CD14-positive monocyte (primary cell): Measurements from ENCODE around the gene SMAD6. TPM values are rescaled to one million over a fixed set of nuclear protein-coding genes. Genes with fewer than 3 reads are reported as not detected.

ENCODE experiments used
- DNase-seq, 3 donors: peaks; one replicate each; pipeline ENCODE4 v3.0.0-alpha.2; 2011 to 2022
- H2AFZ ChIP-seq: 2 replicates; pipeline ENCODE4 v1.6.0; 2012; ENCODE audit warnings: mild to moderate bottlenecking, low read depth, low read length, inconsistent platforms; ENCODE audit not compliant: insufficient read depth, poor library complexity, severe bottlenecking
- H3K27ac ChIP-seq, 2 donors: 1 replicate in 1 of 2; 2 replicates in 1 of 2; pipeline ENCODE4 v1.5.1; 2012 to 2013; ENCODE audit warnings: low read length in 2 of 2, control low read depth in 1 of 2, inconsistent platforms in 1 of 2, low read depth in 1 of 2, mild to moderate bottlenecking in 1 of 2
- H3K27me3 ChIP-seq, 2 donors: one replicate each; pipeline versions ENCODE4 v1.6.0 to v1.6.1; 2011 to 2013; ENCODE audit warnings: low read length in 2 of 2; ENCODE audit not compliant: control insufficient read depth in 2 of 2, insufficient read depth in 2 of 2
- H3K36me3 ChIP-seq, 2 donors: replicated peaks in 1 of 2; 1 replicate in 1 of 2; 2 replicates in 1 of 2; pipeline versions ENCODE4 v1.5.1 to v1.6.1; 2012 to 2013; ENCODE audit warnings: low read length in 2 of 2, control low read depth in 1 of 2, inconsistent platforms in 1 of 2, mild to moderate bottlenecking in 1 of 2; ENCODE audit not compliant: insufficient read depth in 2 of 2, control insufficient read depth in 1 of 2
- H3K4me1 ChIP-seq, 2 donors: 1 replicate in 1 of 2; 2 replicates in 1 of 2; pipeline versions ENCODE4 v1.5.1 to v1.6.1; 2012 to 2013; ENCODE audit warnings: low read length in 2 of 2, control low read depth in 1 of 2, inconsistent platforms in 1 of 2, mild to moderate bottlenecking in 1 of 2, moderate library complexity in 1 of 2; ENCODE audit not compliant: insufficient read depth in 2 of 2, control insufficient read depth in 1 of 2
- H3K4me2 ChIP-seq: replicated peaks from 2 replicates; pipeline ENCODE3; 2012; ENCODE audit warnings: low read length, moderate library complexity, mild to moderate bottlenecking; ENCODE audit not compliant: poor library complexity, severe bottlenecking; ENCODE audit errors: extremely low read depth
- H3K4me3 ChIP-seq, 3 experiments: fragments of 200-600 bp in 1 of 3; sonication (generic) in 1 of 3; replicated peaks in 1 of 3; 1 replicate in 2 of 3; 2 replicates in 1 of 3; pipeline ENCODE4 v1.5.1; 2011 to 2013; ENCODE audit warnings: low read length in 3 of 3, mild to moderate bottlenecking in 3 of 3, control low read depth in 2 of 3, low read depth in 2 of 3, inconsistent platforms in 1 of 3, moderate library complexity in 1 of 3
- H3K79me2 ChIP-seq: 2 replicates; pipeline ENCODE4 v1.6.0; 2012; ENCODE audit warnings: mild to moderate bottlenecking, control low read depth, inconsistent platforms, low read length, moderate library complexity; ENCODE audit not compliant: insufficient read depth
- H3K9ac ChIP-seq: 2 replicates; pipeline ENCODE4 v1.6.0; 2017; ENCODE audit warnings: low read length, mild to moderate bottlenecking; ENCODE audit not compliant: insufficient read depth, poor library complexity, severe bottlenecking
- H3K9me3 ChIP-seq, 2 donors: replicated peaks in 1 of 2; 1 replicate in 1 of 2; 2 replicates in 1 of 2; pipeline versions ENCODE4 v1.5.1 to v1.6.1; 2012 to 2013; ENCODE audit warnings: low read length in 2 of 2, control low read depth in 1 of 2; ENCODE audit not compliant: control insufficient read depth in 1 of 2, insufficient read depth in 1 of 2
- H4K20me1 ChIP-seq: 2 replicates; pipeline ENCODE4 v1.6.0; 2012; ENCODE audit warnings: mild to moderate bottlenecking, low read length, control low read depth, moderate library complexity; ENCODE audit not compliant: insufficient read depth
- H3K27ac Mint-ChIP-seq, 7 donors: one replicate each; pipeline ENCODE4 v1.8.0; 2020; ENCODE audit warnings: mild to moderate bottlenecking in 7 of 7, mixed read lengths in 7 of 7, moderate library complexity in 6 of 7, inconsistent platforms in 2 of 7
- H3K27me3 Mint-ChIP-seq, 3 donors: one replicate each; pipeline ENCODE4 v1.8.0; 2021 to 2022; ENCODE audit warnings: low read depth in 3 of 3, mild to moderate bottlenecking in 3 of 3, mixed read lengths in 3 of 3, moderate library complexity in 3 of 3, inconsistent platforms in 1 of 3
- H3K36me3 Mint-ChIP-seq, 2 donors: one replicate each; pipeline ENCODE4 v1.8.0; 2020; ENCODE audit warnings: mixed read lengths in 2 of 2, inconsistent platforms in 1 of 2, mild to moderate bottlenecking in 1 of 2
- H3K4me1 Mint-ChIP-seq: one replicate; pipeline ENCODE4 v1.8.0; 2020; ENCODE audit warnings: mild to moderate bottlenecking, mixed read lengths
- H3K4me3 Mint-ChIP-seq, 2 donors: one replicate each; pipeline ENCODE4 v1.8.0; 2020; ENCODE audit warnings: mild to moderate bottlenecking in 2 of 2, mixed read lengths in 2 of 2, moderate library complexity in 1 of 2
- H3K9me3 Mint-ChIP-seq, 7 donors: one replicate each; pipeline ENCODE4 v1.8.0; 2020 to 2022; ENCODE audit warnings: mixed read lengths in 7 of 7, mild to moderate bottlenecking in 6 of 7, moderate library complexity in 6 of 7, inconsistent platforms in 2 of 7
- CTCF ChIP-seq: fragments of 200-600 bp; IDR thresholded peaks from one replicate; pipeline ENCODE4 v1.8.0; 2022; ENCODE audit warnings: antibody characterized with exemption, mild to moderate bottlenecking
- WGBS: methylation state at CpG from one replicate; pipeline ENCODE4 v1.1.5; 2013; ENCODE audit warnings: missing lambda C conversion rate; ENCODE audit not compliant: insufficient coverage; 5-methylcytosine and 5-hydroxymethylcytosine counted together
- intact Hi-C, 2 donors: fragments of 100-400 bp; cut with micrococcal nuclease; formaldehyde crosslinking; loops; one replicate each; pipeline versions ENCODE4 v1.15.0 to v1.15.1; 2023
- polyA plus RNA-seq, 3 donors: library from polyadenylated mRNA; depleted of rRNA in 1 of 3; unstranded in 2 of 3; stranded (reverse) in 1 of 3; fragments of 300-500 nt in 2 of 3; fragments of >200 nt in 1 of 3; fragmentation: Illumina TruSeq in 2 of 3; gene quantifications; 1 replicate in 2 of 3; 2 replicates in 1 of 3; pipeline ENCODE4 v1.2.3, GENCODE V29; 2012 to 2021

Gene SMAD6
- polyA plus RNA-seq, 3 donors = 0.31 TPM; not detected in 2

DNA sequence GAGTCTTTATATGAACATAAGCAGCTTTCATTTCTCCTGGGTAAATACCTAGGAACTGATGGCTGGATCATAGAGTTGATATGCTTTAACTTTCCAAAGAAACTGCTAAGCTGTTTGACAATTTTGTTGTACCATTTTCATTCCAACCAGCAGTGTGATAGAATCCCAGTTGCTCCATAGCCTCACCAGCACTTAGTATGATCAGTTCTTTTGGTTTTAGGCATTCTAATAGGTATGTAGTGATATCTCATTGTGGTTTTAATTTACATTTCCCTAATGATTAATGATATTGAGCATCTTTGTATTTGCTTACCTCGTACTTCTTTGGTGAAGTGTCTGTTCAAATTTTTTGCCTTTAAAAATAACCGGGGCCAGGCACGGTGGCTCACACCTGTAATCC, 38.4 kb upstream of the SMAD6 start:
- Mint-ChIP-seq H3K27me3 (peaks cover 0 to 2% (median 2%) of the 10 kb centered on the region in 3 donors), H3K9me3 (peaks cover 3 to 7% (median 6%) of the 10 kb centered on the region in 7 donors), H3K4me3 (no peak overlapping the region), H3K4me1 (peaks cover 3% of the 10 kb centered on the region), H3K27ac (no peak overlapping the region), H3K36me3 (no peaks in the 10 kb centered on the region)
- no peak overlapping the region for H3K9ac ChIP-seq
- H3K27ac ChIP-seq = no peak overlapping the region
- WGBS = 100% methylated on average over 1 of the region's 3 CpGs
- TF ChIP-seq CTCF = no peak
- DNase-seq = no peak
- H4K20me1 ChIP-seq = no peaks in the 10 kb centered on the region
- intact Hi-C loops = no loop called here
- no peaks in the 10 kb centered on the region for H3K27me3 ChIP-seq
- no peak overlapping the region for H3K4me3 ChIP-seq
- no peaks in the 10 kb centered on the region for H3K79me2 ChIP-seq
- H2AFZ ChIP-seq = no peak overlapping the region
- no peaks in the 10 kb centered on the region for H3K36me3 ChIP-seq
- H3K4me2 ChIP-seq = no peak overlapping the region
- H3K4me1 ChIP-seq = no peaks in the 10 kb centered on the region
- peaks cover 0 to 6% of the 10 kb centered on the region in 2 donors for H3K9me3 ChIP-seq

DNA sequence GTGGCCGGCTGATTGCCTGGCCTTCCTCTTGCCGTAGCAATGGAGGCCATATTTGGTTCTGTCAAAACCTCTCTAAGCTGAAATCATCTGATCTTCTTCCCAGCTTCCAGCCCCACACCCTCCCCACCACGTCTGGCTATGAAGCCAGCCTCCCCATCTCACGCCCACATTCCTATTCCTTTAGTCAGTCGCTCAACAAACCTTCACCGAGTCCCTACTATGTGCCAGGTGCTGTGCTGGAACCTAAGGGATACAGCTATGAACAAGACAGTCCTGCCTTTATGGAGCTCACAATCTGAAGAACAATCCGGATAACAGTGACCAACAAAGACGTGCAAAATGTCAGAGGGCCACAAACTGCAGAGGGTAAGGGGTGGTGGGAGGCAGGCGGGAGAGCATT, 31.9 kb upstream of the SMAD6 start:
- Histone ChIP-seq H3K4me1 (peaks cover 14 to 15% of the 10 kb centered on the region in 2 donors), H3K4me3 (no peak overlapping the region), H3K27me3 (no peaks in the 10 kb centered on the region), H3K36me3 (no peaks in the 10 kb centered on the region), H2AFZ (no peak overlapping the region), H3K79me2 (no peaks in the 10 kb centered on the region), H3K9me3 (peaks cover 0 to 6% of the 10 kb centered on the region in 2 donors), H3K9ac (no peak overlapping the region), H4K20me1 (no peaks in the 10 kb centered on the region), H3K27ac (no peak overlapping the region), H3K4me2 (no peak overlapping the region)
- no peak overlapping the region for H3K4me3 Mint-ChIP-seq
- no peaks in the 10 kb centered on the region for H3K36me3 Mint-ChIP-seq
- no peak for DNase-seq
- TF ChIP-seq CTCF = no peak
- peaks cover 23% of the 10 kb centered on the region for H3K4me1 Mint-ChIP-seq
- intact Hi-C loops = no loop called here
- H3K9me3 Mint-ChIP-seq = peaks cover 4 to 13% (median 7%) of the 10 kb centered on the region in 7 donors
- 92% methylated on average over 5 of the region's 9 CpGs for WGBS
- H3K27ac Mint-ChIP-seq = no peak overlapping the region
- peaks cover 0 to 2% (median 0%) of the 10 kb centered on the region in 3 donors for H3K27me3 Mint-ChIP-seq
